Measurements from ENCODE around the gene GOLGA8B.
A peak's percentile ranks its signal among the peaks of the same experiment; 100 is the strongest.
"Not testable (repeated sequence)": the region's sequence is repeated elsewhere in the genome, so short reads cannot be mapped to it uniquely, and the experiment has no call there.

The GOLGA8B gene

GRCh38 chr15:34583399-34584329, at the start of gene GOLGA8B:
TSS of gene GOLGA8B (minus strand) at chr15:34583651. CDS start at chr15:34535912, 47,739 bp downstream.
- DNase-seq: peak in 9 of 14 donors; percentile 24 to 79 (median 39)

GRCh38 chr15:34633165-34633564, 49.7 kb upstream of the GOLGA8B start:
- DNase-seq: not testable (repeated sequence)

GRCh38 chr15:34628577-34629152, 45.2 kb upstream of the GOLGA8B start:
- no peak for DNase-seq

- DNase-seq: no peak
Measured at GRCh38 chr15:34625007-34625406, 41.6 kb upstream of the GOLGA8B start.

- DNase-seq: no peak
Measured at GRCh38 chr15:34621675-34622074, 38.2 kb upstream of the GOLGA8B start.

GRCh38 chr15:34620814-34621213, 37.4 kb upstream of the GOLGA8B start:
- no peak for DNase-seq

- DNase-seq: no peak
Measured at GRCh38 chr15:34620142-34620541, 36.7 kb upstream of the GOLGA8B start.

GRCh38 chr15:34619151-34619550, 35.7 kb upstream of the GOLGA8B start:
- no peak for DNase-seq

GRCh38 chr15:34618073-34618472, 34.6 kb upstream of the GOLGA8B start:
- no peak for DNase-seq

- DNase-seq: no peak
Measured at GRCh38 chr15:34616613-34617012, 33.2 kb upstream of the GOLGA8B start.

GRCh38 chr15:34613997-34614396, 30.5 kb upstream of the GOLGA8B start:
- no peak for DNase-seq

- no peak for DNase-seq
Measured at GRCh38 chr15:34613301-34613700, 29.9 kb upstream of the GOLGA8B start.

GRCh38 chr15:34610354-34610753, 26.9 kb upstream of the GOLGA8B start:
- no peak for DNase-seq

- DNase-seq: peak in 1 of 14 donors; percentile 11
Measured at GRCh38 chr15:34609102-34610057, 25.9 kb upstream of the GOLGA8B start.

GRCh38 chr15:34608517-34608916, 25.1 kb upstream of the GOLGA8B start:
- DNase-seq: no peak

- no peak for DNase-seq
Measured at GRCh38 chr15:34607832-34608231, 24.4 kb upstream of the GOLGA8B start.

GRCh38 chr15:34606545-34606944, 23.1 kb upstream of the GOLGA8B start:
- DNase-seq: no peak

- no peak for DNase-seq
Measured at GRCh38 chr15:34606131-34606530, 22.7 kb upstream of the GOLGA8B start.

- DNase-seq: no peak
Measured at GRCh38 chr15:34603095-34603494, 19.6 kb upstream of the GOLGA8B start.

- DNase-seq: no peak
Measured at GRCh38 chr15:34600923-34601322, 17.5 kb upstream of the GOLGA8B start.

- DNase-seq: no peak
Measured at GRCh38 chr15:34598799-34599585, 15.5 kb upstream of the GOLGA8B start.

- no peak for DNase-seq
Measured at GRCh38 chr15:34597316-34597715, 13.9 kb upstream of the GOLGA8B start.

Measured in C1 segment of cervical spinal cord (tissue), 14 donors.